ENCODE data around the gene PIGC.

Gene PIGC

GRCh38 chr1:172443666-172444453 lies at the start of gene PIGC:
Gene PIGC, minus strand, starts transcription at chr1:172444069. Its CDS starts 1,447 bp downstream, at chr1:172442622.
- peak in 13 of 14 donors; percentile 32 to 86 (median 79) for DNase-seq

DNA sequence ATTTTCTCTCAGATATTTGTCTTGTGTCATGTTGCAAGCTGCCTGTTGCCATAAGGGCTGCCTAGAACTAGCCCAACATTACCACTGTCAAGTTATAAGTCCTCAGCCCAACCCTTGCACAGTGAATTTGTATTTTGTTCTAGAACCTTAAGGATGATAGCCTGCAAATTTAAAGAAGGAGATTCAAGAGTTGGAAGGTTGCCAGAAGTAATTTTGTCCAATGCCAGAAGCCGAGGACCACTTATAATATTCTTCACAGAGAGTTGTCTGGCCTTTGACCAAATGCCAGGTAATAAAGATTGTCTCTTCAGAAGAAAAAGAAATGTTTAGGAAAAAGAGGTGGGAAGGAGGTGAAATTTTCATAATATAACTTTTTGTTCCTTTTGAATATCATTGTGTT lies 48.6 kb upstream of the PIGC start:
- no peak for DNase-seq

GRCh38 chr1:172489847-172490246 lies 46.0 kb upstream of the PIGC start:
- DNase-seq, result no peak

GRCh38 chr1:172488393-172488792 lies 44.5 kb upstream of the PIGC start:
- DNase-seq, result no peak

DNA sequence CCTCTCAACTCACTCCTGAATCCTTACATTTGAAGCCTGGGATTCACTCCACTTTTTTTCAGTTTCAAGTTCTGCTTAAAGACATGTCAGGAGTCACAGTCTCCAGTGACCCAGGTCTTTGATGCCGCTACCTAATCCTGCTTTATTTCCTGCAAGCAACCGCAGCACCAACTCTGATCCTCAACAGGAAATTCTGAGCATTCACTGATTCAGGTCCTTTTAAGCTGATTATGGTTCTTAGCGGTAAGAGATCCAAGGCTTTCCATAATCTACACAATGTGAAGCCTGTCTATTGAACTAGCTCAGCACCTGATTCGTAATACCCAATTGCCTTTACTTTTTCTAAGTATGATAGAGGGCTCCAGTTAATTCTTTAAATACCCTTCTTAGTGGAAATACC lies 43.7 kb upstream of the PIGC start:
- DNase-seq, result no peak

GRCh38 chr1:172486805-172487454 lies 43.1 kb upstream of the PIGC start:
- no peak for DNase-seq

- DNase-seq, result no peak
Observed at GRCh38 chr1:172485626-172486025, 41.8 kb upstream of the PIGC start.

DNA sequence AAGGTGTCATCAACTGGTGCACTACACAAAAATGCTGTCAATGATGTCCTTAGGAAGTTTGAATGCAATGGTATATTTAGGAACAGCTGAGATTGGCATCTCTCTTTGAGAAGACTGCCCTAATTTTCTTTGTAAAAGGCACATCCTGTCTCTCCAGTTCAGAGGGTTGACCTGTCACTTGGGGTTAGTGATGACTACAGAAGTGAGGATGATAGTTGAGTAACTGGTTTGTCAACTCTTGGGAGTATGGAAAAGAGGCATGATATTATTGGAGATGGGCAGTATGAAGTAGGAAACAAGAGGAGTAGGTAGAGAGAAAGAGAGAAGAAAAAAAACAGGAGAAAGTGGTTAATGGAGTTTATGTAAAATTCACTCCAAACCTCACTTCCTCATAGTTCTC lies 40.4 kb upstream of the PIGC start:
- DNase-seq, result no peak

DNA sequence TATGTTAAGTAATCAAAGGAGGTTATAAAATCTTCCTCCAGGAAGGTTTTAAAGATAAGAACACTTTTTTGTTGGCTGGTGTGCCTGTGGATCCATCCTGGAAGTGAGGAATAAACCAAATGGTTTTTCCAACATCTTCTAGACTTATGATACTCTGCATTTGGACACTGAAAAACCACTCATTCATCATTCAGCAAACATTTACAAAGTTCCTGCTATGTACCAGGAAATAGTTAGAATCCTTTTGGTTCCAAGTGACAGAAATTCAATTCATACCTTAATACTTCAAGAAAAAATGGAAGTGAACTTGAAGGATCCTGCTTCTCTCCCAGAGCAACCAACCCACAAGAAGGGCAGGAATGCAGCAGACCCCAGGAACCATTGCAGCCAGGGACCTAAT lies 39.6 kb upstream of the PIGC start:
- no peak for DNase-seq

GRCh38 chr1:172482044-172482443 lies 38.2 kb upstream of the PIGC start:
- DNase-seq, result no peak

DNA sequence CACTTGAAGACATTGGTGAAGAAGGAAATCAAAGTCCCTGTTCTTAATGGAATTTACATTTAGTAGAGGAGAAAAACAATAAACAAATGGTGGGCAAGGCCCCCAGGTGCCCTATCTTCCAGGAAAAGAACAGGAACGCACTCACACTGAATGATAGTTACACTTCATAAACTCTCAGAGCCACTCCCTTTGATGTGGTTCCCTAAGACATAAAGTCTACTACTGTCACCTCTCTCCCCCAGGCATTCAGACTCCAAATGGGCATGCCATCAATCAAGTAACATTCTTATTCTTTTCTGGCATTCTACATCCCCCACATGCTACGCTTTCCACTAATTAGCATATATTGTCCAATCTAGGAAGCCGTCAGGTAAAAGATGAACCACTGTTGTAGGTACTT lies 36.6 kb upstream of the PIGC start:
- DNase-seq, result no peak

- no peak for DNase-seq
Observed at GRCh38 chr1:172478485-172478884, 34.6 kb upstream of the PIGC start.

GRCh38 chr1:172477741-172478140 lies 33.9 kb upstream of the PIGC start:
- DNase-seq, result no peak

- no peak for DNase-seq
Observed at GRCh38 chr1:172477216-172477615, 33.3 kb upstream of the PIGC start.

GRCh38 chr1:172476218-172476811 lies 32.4 kb upstream of the PIGC start:
- no peak for DNase-seq

- DNase-seq, result no peak
Observed at GRCh38 chr1:172473842-172474241, 30.0 kb upstream of the PIGC start.

- DNase-seq, result no peak
Observed at GRCh38 chr1:172473302-172473701, 29.4 kb upstream of the PIGC start.

DNA sequence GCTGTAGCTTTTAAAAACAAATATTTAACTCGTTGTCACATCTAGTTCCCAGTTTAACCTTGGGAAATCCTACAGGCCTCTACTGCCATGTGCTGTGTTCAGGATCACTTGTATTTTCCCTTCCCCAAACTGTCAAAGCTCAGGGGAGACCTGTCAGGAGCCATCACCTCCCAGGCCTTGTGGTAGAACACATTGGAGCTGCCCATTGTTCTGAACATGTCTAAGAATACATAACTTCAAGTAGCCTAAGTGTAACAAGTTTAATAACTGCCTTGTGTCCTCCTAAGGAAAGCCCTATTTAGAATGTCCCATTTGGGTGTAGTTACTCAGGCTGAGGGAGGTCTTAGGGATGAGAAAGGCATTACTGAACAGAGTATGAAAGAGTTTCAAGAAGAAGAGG lies 28.6 kb upstream of the PIGC start:
- DNase-seq, result no peak

DNA sequence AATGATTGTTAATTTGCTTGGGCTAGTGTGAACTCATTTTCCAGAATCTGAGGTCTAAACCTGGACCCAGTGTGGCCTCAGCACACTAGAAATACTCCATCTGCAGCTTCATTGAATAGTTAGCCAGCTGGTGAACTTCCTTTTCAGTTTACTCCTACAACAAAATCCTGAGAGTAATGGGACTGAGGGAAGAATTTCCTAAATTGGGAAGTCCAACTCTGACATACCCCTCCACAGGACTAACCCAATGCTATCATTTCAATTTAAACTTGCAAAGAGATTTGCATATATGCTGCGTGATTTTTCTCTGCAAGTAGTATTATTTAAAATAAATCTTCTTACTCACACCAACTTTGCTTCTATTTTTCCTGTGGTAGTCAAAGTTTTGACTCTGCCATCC lies 27.8 kb upstream of the PIGC start:
- DNase-seq, result no peak

DNA sequence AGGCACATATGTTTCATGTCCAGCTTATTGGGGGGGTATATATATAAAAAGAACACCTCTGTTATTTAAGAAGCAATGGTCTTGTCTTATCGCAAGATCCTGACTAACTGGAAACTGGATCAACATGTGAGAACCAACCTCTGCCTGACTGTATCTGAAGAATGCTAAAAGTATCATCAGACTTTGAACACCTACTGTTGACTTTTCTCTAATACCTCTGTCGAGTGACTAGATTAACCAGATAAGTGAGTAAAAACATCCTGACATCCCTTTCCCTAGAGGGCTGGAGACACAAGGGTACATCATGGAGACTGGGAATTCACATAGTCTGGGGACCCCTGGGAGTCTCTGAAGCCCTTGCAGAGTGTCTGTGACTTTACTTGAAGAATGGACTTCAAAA lies 26.3 kb upstream of the PIGC start:
- DNase-seq, result no peak

GRCh38 chr1:172469717-172470116 lies 25.8 kb upstream of the PIGC start:
- DNase-seq, result no peak

GRCh38 chr1:172468296-172468695 lies 24.4 kb upstream of the PIGC start:
- no peak for DNase-seq

DNA sequence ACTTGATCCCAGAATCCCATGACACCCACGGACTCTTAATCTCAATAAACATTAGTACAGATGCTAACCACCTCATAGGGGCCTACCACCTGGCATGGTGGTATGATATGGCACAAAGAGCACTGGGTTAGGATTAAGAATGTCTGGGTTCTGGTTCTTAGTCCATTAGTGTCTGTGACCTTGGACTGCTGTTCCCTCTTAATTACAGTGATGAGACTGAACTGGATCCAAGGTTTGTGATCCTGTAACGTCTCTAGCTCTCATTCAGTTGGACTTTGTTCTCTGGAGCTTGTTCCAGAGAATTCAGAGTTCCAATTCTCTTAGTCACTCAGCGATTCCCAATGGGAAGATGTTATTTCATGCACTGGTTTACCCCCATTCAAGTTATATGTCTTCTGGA lies 23.6 kb upstream of the PIGC start:
- DNase-seq, result no peak
